HG03575 (cell line): ENCODE measurements around the gene CHCHD6.

ENCODE experiments used
- ATAC-seq: cut with Tn5 transposase; IDR thresholded peaks from one replicate; pipeline ENCODE4 v1.9.1; 2021; ENCODE audit not compliant: unreplicated experiment, insufficient number of reproducible peaks, low FRiP score; ENCODE audit errors: extremely low read depth

The CHCHD6 gene

GRCh38 chr3:126703512-126704493 is at the start of gene CHCHD6:
Gene CHCHD6, plus strand, starts transcription at chr3:126704240. Its CDS starts 73 bp downstream, at chr3:126704313.
- no peak for ATAC-seq

GRCh38 chr3:126654571-126655383 is 49.3 kb upstream of the CHCHD6 start, which contains the start of gene TXNRD3:
Gene TXNRD3, minus strand, starts transcription at chr3:126655124.
- no peak for ATAC-seq

- ATAC-seq, result no peak
Measured at GRCh38 chr3:126655887-126656286, 48.2 kb upstream of the CHCHD6 start.

- no peak for ATAC-seq
Measured at GRCh38 chr3:126656371-126657134, 47.5 kb upstream of the CHCHD6 start.

GRCh38 chr3:126657901-126658300 is 46.1 kb upstream of the CHCHD6 start:
- no peak for ATAC-seq

DNA sequence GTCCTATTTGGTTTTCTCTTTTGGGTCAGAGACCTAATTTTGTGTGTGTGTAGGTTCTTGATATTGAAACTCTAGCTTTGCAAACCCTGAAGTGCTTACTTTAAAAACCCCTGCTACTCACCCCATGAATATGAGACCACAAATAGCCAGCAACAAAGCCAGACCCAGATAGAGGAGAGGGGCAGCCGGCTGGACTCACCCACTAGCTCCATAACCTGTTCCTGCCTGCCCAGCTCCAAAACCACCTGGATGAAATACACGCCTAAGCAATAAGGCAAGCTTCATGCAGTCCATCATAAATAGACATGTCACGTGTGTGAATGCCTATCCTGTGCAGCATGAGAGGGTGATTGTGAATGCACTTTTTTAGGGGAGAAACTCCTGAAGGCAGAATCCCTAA is 45.5 kb upstream of the CHCHD6 start:
- ATAC-seq, result no peak

DNA sequence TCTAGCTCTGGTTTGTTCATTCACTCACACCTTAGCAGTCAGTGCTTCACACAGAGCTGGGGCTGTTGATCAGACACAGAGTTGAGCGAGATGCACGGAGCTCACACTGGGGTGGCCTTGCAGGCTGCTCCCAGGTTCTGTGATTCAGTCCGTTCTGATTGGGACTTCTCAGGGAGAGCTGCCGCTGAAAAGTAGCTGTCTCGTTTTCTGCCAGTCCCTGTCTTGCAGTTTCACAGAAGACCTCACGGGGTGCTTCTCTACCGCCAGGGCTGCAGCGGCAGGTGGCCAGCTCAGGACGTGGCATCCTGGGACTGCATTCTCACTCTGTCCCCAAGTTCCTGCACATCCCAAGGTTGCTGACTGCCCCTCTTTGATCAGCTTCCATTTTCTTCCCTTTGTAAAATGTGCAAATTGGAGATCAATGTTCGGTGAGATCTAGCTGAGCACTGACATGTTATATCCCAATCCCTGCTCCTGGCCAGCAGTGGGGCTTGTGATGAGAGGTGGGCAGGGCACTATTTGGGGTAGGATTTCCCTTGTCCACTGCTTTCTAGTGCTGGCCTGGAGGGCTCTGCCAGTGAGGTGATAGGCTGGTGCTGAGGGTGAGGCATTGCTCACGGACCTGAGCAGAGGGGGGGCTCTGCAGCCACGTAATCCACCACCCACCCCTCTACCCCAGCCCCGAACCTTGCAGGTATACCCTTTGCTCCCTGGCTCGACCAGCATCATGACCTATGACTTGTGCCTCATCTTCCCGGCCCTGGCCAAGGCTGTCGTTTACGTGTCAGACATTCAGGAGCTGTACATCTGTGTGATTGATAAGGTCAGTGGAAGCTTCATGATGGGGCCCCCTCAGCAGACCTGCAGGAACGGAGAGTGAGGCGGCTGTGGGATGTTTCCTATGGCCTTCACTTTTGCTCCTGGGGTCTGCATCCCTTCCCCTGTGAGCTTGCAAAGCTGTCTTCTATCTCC is 43.8 kb upstream of the CHCHD6 start:
- ATAC-seq, result no peak

DNA sequence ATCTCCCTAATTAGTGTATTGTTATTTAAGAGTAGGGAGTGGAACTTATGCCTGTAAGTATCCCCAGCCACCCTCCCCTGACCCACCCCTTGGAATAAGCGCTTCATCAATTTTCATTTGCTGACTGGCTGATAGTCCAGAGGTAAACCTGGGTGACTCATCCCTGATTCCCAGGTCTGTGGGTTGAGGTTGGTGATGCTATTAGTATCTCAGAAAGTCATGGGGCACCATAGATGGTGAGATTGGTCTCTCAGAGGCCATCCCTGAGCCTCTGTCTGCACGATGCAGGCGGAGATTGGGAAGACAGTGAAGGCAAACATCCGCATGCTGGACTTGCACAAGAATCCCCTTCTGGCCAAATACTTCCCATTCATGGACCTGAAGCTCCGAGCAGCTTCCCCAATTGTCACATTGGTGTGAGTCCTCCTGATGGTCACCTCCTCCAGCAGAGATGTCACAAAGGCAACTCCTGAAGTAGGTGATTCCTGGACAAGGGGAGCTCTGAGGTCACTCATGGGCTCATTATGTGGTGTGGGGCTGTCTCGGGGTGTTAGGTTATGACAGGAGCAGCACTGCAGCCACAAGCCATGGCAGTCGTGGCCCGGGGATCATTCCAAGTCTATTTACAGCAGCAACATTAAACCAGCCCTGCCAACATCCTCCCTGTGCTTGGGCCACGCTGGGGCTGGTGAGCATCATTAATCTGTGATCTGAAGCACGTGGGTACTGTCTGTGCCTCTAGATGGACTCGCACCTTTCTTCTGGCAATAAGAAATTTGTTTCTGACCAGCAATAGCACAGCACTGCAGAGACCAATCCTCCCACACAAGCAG is 42.3 kb upstream of the CHCHD6 start:
- ATAC-seq, result no peak

- ATAC-seq, result no peak
Measured at GRCh38 chr3:126663257-126663656, 40.8 kb upstream of the CHCHD6 start.

- ATAC-seq, result no peak
Measured at GRCh38 chr3:126663750-126664149, 40.3 kb upstream of the CHCHD6 start.

- ATAC-seq, result no peak
Measured at GRCh38 chr3:126664591-126665214, 39.3 kb upstream of the CHCHD6 start.

DNA sequence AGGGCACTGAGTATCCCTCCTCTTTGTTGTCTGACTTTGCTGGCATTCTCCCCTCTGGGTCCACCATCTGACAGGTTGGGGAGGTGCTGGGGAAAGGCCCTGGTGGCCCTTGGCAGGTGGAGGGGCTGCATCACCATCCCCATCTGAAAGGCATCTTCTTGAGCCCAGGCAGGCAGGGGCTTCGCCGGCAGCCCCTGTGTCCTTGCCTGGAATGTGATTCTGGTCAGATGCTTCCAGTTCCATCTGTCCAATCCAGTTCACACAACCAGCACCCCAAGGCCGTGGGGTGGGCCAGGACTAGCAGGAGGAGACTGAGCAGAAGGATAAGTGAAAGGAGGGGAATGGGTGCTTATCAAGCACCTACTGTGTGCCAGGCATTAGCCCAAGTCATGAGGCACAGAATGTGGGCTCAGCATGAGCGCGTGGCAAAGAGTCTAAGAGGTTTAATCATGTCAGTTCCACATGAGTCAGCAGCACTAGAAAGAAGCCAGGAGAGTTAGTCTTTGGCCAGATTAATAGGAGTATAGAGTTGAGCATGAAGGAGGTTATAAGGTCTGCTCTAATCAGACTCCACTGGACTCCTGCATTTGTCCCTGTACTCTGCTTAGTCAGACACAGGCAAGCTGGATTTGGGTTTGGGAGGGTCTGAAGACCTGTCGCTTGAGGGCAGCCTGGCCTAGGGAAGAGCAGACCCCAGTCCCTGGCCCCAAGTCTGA is 38.7 kb upstream of the CHCHD6 start:
- no peak for ATAC-seq

GRCh38 chr3:126665959-126666657 is 37.9 kb upstream of the CHCHD6 start:
- no peak for ATAC-seq

DNA sequence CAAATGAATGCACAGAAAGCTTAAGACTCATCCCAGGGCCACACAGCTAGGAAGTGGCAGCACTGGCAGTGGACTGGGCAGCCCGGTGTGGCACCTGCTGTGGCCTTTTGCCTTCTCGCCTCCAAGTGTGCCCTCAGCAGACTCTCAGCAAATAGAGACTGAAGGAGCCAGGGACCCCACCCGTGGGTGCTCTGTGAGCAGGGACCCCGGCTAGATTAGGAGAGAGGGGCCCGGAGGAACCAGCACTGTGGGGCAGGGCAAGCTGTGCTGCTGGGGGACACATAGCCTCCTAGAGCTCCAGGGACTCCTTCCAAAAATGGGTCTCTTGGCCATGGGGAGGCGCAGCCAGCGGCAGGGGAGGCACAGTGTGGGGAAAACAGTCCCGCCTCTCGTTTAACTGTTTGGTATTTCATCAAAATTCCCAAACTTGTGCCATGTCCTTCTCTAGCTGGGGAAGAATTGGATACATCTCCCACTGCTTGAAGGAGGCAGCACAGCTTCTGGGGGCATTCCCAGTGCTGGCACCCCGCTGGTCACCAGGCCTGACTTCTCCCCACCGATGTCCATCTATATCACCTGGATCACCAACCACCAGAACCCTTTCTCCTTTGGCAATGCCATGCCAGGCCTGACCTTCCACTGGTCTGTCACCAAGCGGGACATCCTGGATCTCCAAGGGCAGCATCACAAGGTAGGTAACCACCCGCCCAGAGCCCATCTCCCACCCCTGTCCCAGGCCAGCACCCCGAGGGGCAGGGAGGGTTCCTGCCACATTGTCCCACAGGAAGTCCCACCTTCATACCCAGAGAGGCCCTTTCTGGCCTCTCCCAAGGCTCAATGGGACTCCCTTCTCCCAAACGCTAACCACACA is 37.1 kb upstream of the CHCHD6 start:
- no peak for ATAC-seq
